CD4-positive, alpha-beta T cell treated with Interleukin-6 for 4 hours (primary cell): ENCODE results near the gene MED9.

Experiments used
- DNase-seq: peaks from one replicate; pipeline ENCODE4 v3.0.0-alpha.2; 2020; ENCODE audit warnings: mixed read lengths

Gene MED9

DNA sequence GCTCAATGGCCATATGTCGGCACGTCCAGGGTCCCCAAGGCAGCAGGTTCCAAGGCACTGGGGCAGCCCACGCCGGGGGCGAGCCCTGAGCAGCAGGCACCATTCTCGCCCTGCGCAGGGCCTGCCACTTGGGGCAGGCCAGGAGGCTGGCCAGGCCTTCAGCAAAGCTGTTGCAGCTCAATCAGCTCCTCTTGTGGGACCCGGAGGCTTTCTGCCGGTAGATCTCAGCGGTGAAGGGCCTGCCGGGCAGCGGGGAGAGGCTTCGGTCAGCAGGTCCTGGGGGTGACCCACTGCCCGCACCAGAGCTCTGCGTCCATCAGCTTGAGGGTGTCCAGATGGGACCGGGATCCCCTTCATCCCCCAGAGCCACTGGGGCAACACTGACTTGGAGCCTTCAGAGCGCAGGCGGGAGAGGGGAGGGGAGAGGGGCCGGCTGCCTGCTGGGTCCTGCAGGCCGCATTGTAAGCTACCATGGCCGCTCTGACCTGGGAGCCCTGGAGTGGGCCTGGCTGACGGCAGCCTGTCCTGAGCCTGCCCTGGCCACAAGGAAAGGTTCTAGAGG lies 28.9 kb downstream of the MED9 start:
- DNase-seq: no peak

DNA sequence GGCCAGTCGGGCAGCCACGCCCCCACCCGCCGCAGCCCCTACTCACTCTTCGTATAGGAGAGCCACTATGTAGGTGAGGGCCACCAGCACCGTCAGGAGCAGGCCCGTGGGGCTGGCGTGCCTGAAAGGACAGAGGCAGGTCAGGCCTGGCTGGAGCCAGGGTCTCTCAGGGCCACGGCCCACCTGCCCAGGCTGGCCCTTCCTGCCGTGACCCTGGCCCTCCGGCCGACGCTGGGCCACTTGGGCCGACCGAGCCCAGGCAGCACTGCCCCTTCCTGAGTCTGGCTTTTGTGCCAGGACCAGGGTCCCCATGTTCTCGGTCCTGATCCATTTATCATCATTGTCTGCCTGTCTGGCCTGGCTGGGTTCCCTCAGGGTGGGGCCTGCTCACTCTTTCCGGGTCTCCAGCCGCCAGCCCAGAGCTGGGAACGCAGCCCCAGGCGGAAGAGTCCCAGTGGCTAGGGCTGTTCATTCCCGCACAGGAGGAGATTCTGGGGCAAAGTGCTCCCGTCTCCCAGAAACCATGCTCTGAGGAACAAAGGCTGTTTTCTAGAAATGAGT lies 29.5 kb downstream of the MED9 start:
- no peak for DNase-seq

DNA sequence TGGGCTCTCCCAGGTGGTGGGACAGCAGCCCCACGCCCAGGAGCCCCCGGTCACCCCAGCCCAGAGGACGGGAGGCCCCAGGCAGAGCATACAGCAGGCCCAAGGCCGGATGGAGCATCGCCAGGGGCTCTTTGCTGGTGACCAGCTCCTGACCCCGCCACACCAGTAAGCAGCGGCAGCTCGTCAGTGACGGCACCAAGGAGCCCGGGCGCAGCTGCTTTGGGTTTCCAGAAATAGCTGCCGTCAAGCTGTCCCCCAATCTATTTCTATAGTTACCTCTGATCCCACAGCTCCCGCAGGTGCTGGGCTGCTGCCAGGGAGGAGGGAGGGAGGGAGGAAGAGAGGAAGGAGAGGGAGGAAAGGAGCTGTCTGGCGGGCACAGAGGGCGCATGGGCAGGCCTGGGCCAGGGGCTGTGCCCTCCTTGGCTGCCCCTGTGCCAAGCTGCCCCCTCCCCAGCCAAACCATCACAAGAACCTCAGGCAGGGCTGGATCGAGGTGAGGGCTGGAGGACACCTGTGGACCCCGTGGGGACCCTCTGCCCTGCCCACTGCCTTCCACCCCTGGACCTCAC lies 30.2 kb downstream of the MED9 start:
- no peak for DNase-seq

GRCh38 chr17:17507465-17508011 lies 30.7 kb downstream of the MED9 start:
- no peak for DNase-seq

- DNase-seq: no peak
Observed at GRCh38 chr17:17508019-17508535, 31.3 kb downstream of the MED9 start.

GRCh38 chr17:17508646-17509591 lies 32.1 kb downstream of the MED9 start:
- no peak for DNase-seq

DNA sequence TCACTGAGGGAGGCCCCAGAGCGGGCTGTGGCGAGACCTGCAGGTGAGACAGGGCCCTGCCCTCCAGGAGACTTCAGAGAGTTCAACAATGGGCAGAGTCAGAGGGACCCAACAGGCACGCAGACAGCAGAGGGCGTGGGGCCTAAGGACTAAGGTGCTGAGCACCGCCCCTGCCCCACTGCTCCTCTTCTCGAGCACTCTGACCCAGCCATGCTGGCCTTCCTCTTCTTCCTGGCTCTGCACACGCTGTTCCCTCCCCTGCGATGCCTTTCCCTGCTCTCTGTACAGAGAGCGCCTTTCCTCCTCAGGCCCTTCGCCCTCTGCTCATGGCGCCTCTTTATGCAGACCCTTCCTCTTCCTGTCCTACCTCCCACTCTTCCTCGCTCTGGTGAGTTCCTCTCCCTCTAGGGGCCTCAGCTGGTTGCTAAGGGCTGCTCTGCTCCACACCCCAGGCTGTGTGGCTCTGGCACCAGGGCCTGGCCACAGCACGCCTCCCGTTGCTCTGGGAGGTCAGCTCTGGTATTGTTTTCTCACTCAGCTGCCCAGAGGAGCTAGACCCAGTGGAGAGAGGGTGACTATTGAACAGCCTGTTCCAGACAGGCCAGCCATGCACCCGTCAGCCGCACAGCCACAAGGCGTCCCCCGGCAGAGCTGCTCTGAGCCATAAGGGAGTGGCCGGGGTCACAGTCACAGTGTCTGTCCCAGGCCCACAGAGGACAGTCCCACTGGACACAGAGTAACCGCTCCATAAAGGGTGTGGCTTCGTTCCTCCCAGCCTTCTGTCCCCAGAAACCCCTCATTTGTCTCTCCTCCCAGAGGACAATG lies 33.0 kb downstream of the MED9 start:
- no peak for DNase-seq

DNA sequence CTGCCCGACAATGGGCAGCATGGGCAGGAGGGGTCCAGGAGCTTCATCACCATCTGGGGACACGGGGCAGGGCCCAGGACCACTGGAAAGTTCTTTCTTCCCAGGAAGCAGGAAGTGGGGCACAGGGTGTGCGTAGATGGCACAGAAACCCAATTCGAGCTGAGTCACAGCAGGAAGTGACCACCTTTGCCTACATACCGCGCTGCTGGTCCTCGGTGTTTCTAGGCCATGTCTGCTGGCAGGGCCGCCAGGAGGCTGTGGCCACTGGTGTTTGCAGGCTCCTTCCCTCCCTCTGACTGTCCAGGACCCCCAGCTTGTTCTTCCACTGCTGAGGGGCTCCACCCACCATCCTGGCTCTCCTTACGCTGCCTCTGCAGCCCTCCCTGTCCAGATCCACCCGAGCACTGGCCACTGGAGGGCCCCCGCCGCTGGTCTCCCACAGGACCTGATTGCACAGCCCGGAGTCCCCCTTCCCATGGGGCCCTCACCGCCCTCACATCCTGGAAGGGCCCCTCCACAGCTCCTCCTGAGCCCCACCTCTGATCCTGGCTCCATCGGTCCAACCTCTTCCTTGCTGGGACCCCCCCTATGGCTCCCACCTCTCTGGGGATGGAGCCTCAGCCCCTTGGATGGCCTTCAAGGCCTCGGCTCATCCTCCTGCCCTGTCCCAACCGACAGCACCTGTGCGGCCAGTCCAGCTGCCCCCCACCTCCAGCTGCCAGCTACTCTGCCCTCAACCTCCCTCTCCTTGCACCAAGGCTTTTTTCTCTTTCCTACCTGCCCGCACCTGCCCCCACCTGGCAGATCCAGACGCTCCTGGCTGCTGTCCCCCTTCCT lies 33.9 kb downstream of the MED9 start:
- no peak for DNase-seq

- no peak for DNase-seq
Observed at GRCh38 chr17:17511293-17511741, 34.5 kb downstream of the MED9 start.

GRCh38 chr17:17511881-17512858 lies 35.4 kb downstream of the MED9 start:
- DNase-seq: no peak

- no peak for DNase-seq
Observed at GRCh38 chr17:17512866-17513265, 36.1 kb downstream of the MED9 start.

DNA sequence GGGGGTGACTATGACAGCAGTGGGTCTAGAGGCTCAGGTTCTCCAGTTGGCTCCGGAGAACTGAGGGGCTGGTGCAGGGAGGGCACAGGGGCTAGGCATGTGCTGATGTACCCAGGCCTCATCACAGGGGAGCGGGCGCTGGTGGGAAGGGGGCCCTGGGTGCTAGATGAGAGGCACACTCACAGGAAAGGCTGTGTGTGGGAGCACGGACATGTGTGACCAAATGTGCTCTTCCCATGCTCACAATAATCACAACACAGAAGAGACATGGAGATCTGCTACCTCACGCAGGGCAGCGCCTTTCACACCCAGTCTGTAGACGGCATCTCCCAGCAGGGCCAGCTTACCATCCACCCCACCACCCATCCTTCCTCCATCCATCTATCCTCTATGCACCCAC lies 36.8 kb downstream of the MED9 start:
- DNase-seq: no peak

DNA sequence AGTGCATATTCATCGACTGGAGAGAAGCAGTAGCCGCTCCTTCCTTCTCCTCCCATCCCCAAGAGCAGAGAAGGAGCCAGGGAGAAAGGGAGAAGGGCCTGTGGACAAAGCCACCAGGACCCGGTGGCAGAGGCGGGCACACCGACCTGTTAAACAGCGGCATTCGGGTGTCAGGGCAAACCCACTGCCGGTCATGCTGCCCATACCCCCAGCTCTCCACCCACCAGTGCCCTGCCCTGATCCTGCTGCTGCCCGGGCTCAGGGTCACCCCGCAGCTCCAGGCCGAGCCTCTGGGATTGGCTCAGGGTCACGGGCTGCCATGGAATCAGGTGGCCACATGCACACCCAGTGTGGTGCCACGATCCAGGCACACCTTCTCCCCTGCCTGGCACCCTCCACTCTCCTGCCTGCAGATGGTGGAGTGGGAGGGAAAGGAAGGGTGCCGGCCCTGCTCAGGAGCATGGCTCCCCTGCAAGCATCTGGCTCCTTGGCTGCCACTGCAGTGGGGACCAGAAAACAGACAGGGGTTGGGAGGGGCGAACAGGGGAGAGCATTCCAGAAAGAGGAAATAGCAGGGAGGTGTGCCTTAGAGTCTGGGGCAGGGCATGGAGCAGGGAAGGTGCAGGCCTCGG lies 37.7 kb downstream of the MED9 start:
- no peak for DNase-seq

DNA sequence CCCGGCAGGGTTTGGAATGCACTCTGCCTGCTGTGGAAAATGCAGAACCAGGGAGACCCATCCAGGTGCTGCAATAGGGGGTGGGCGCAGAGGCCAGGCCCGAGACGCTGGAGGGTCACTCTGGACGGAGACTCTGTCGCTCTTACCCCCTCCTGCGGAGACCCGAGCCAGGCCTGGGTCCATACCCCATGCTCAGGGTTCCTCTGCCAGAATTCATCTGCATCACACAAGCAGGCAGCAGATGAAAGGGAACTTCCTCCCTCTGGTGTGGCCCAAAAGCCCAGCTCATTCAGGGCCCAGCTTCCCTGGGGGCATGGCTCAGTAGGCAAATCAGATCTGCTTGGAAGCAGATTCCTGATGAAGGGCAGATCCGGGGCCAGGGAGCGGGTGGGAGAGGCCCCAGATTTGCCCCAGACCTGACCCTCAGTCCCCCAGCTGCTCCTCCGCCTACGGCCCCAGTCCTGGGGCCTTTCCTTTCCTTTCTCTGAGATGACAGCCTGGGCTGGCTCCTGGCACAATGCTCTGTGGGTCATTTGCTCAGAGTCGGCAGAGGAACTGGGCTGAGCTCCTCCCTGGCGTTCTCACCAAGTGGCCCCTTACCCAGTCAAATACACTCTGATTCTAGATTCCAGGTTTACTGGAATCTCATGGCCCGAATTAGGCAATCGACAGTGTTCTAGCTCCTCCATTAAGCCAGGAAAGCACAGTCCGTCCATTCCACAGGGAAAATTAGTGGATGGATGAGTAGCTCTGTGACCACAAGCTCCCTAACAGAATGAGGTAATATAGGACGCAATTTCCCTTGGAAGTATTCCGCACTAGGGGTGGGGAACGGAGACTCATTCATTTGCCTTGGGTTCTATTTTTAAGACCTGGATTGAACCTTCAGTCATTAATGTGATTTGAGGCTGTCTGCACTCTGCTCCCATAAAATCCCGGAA lies 38.5 kb downstream of the MED9 start:
- DNase-seq: no peak

- DNase-seq: no peak
Observed at GRCh38 chr17:17515934-17516930, 39.4 kb downstream of the MED9 start.

DNA sequence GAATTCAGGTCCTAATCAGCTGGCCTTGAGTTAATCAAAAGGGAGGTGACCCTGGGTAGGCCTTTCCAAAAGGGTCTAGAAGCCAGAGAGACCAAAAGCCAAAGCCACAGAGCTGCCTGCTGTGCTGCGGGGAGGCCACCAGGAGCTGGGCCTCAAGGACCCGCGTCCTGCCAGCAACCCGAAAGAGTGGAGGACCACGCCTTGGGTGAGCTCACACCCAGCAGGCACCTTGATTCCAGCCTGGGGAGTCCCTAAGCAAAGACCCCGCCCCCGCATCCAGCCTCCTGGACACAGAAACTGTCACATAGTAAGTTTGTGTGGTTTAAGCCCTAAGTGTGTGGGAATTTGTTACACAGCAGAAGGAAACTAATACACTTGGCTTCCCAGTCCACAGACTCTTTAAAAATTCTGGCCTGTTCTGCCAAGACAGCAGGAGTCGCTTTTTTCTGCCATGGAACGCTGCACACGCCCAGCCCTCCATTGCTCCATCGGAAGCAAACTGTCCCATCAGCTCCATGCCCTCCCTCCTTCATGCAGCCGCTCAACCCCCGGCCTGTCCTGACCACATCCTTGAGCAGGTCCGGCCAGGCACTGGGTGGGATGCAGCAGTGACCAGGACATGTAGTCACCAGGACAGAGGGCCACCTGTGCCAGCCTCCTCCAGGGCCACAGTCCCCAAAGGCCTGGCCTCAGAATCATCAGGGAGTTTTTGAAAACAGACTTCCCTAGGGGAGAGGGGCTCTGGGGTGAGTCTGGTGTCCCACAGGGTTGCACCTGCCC lies 40.3 kb downstream of the MED9 start:
- no peak for DNase-seq
